IMR-90 (cell line): ENCODE results near the gene MCAM.

Source experiments
- BHLHE40 ChIP-seq: fragments of 150-350 bp; IDR thresholded peaks from 2 replicates; pipeline ENCODE4 v1.6.1; 2016; ENCODE audit warnings: mild to moderate bottlenecking, low read depth, low read length
- CEBPB ChIP-seq: IDR thresholded peaks from 2 replicates; pipeline ENCODE4 v1.6.1; 2012; ENCODE audit warnings: low read depth, low read length, improper control_type of control experiment
- MAZ ChIP-seq: IDR thresholded peaks from 2 replicates; pipeline ENCODE4 v1.6.1; 2012; ENCODE audit warnings: low read depth, mild to moderate bottlenecking, low read length, improper control_type of control experiment, moderate library complexity, borderline replicate concordance
- POLR2A ChIP-seq: IDR thresholded peaks from 2 replicates; pipeline ENCODE4 v1.6.1; 2012; ENCODE audit warnings: mild to moderate bottlenecking, low read depth, low read length
- RFX5 ChIP-seq: IDR thresholded peaks from 2 replicates; pipeline ENCODE4 v1.8.0; 2012; ENCODE audit warnings: low read depth, mild to moderate bottlenecking, low read length, moderate library complexity
- SMC3 ChIP-seq: fragments of 150-350 bp; IDR thresholded peaks from 2 replicates; pipeline ENCODE4 v1.6.1; 2016; ENCODE audit warnings: low read depth, mild to moderate bottlenecking, antibody characterized with exemption, low read length, moderate library complexity
- TF ChIP-seq, protein P1 (sequence below): conservative IDR thresholded peaks from 2 replicates; pipeline ENCODE4 v1.5.1; 2012; ENCODE audit warnings: mild to moderate bottlenecking, low read depth, low read length, improper control_type of control experiment

DNA sequence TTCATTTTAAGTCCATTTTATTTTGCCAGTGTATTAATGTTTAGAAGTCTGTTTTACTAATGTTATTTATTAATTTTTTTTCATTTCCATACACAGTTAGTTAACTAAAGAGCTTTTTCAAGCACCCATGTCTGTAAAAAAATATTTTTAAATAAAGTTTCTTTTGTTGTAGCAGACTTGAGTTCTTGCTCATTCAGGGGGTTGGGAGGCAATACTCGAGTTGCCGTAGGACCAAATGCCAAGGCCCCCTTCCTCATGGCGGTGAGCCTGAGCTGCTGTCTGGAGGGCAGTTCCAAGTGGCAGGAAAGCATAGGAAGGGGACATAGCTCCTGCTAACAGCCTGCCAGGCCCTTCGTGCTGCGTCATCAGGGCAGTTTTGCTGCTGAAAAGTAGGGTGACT is 9.0 kb downstream of the MCAM start:
- TF ChIP-seq, protein P1, sequence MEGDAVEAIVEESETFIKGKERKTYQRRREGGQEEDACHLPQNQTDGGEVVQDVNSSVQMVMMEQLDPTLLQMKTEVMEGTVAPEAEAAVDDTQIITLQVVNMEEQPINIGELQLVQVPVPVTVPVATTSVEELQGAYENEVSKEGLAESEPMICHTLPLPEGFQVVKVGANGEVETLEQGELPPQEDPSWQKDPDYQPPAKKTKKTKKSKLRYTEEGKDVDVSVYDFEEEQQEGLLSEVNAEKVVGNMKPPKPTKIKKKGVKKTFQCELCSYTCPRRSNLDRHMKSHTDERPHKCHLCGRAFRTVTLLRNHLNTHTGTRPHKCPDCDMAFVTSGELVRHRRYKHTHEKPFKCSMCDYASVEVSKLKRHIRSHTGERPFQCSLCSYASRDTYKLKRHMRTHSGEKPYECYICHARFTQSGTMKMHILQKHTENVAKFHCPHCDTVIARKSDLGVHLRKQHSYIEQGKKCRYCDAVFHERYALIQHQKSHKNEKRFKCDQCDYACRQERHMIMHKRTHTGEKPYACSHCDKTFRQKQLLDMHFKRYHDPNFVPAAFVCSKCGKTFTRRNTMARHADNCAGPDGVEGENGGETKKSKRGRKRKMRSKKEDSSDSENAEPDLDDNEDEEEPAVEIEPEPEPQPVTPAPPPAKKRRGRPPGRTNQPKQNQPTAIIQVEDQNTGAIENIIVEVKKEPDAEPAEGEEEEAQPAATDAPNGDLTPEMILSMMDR: no peak
- TF ChIP-seq POLR2A: no peak
- no peak for TF ChIP-seq BHLHE40
- no peak for TF ChIP-seq CEBPB
- no peak for TF ChIP-seq SMC3
- no peak for TF ChIP-seq MAZ
- TF ChIP-seq RFX5: no peak
